ENCODE results near the gene DIRAS1.
"Not testable (repeated sequence)": the region's sequence is repeated elsewhere in the genome, so short reads cannot be mapped to it uniquely, and the experiment has no call there.

The DIRAS1 gene

DNA sequence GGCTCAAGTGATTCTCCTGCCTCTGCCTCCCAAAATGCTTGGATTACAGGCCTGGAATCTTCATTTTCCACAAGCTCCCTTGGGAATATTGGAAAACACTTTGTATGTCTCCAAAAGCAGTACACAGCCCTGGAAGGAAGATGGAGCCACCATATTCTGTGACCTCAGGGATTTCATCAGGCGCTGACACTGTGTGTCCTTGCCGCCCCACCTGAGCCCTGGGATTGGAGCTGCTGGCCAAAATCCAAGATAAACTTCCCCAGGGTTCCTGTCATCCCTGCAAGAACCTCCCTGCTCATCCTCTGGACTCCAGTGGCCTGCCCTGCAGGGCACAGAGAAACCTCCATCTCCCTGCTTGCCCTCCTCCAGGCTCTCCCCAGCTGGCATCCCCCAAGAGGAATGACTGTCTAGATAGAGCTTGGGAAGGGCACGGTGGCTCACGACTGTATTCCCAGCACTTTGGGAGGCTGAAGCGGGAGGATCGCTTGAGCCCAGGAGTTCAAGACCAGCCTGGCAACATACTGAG is 17.4 kb downstream of the DIRAS1 start:
- no peak for DNase-seq

DNA sequence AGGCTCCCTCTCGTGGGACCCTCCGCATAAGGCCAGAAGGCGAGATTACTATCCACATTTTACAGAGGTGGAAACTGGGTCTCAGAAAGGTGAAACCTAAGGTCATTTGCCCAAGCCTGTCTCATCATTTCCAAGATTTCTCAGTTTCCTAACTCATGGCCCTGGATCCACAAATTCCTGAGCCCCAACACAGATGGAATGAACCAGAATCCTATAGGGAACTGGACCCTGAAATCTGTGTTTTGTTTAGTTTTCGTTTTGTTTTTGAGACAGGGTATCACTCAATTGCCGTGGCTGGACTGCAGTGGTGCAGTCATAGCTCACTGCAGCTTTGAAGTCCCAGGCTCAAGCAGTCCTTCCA is 18.1 kb downstream of the DIRAS1 start:
- no peak for DNase-seq

DNA sequence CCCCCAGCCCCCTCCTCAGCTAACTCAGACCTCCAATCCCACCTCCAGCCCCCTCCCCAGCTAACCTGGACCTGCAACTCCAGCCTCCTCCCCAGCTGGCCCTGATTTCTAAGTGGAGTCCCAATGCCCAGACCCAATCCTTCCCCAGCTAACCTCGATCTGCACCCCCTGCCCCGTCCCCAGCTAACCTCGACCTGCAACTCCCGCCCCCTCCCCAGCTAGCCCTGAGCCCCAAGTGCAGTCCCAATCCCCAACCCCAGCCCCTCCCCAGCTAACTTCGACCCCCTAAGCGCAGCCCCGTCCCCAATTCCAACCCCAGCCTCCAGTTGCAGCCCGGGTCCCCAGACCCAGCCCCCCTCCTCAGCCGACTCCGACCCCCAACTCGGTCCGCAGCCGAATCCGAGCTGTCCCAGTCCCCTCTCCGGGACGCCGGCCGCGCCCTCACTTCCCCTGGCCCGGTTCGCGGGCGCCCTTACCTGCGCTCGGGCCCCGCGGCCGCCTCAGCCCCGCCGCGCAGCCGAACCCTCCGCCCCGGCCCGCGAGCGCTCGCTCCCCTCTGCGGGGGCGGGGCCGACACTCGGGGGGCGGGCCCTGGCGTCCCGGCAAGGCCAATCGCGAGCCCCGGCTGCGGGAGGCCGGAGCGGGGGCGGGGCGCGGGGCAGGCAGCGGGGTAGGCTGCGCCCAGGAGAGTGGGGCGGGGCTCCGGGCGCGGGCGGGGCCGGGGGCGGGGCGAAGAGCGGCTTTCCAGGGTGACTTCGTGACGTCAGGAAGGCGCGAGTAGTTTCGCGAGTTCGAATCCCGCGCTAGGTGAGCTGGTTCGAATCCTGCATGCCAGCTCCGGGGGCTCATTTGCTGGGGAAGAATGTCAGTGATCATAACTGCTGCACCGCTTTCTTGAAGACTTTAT is 18.7 kb downstream of the DIRAS1 start, which contains the start of gene GNG7:
Gene GNG7 (minus strand): TSS at position 525 of the 907 bp plus-strand sequence. CDS start 182,006 bp downstream, outside the sequence.
- no peak for DNase-seq

DNA sequence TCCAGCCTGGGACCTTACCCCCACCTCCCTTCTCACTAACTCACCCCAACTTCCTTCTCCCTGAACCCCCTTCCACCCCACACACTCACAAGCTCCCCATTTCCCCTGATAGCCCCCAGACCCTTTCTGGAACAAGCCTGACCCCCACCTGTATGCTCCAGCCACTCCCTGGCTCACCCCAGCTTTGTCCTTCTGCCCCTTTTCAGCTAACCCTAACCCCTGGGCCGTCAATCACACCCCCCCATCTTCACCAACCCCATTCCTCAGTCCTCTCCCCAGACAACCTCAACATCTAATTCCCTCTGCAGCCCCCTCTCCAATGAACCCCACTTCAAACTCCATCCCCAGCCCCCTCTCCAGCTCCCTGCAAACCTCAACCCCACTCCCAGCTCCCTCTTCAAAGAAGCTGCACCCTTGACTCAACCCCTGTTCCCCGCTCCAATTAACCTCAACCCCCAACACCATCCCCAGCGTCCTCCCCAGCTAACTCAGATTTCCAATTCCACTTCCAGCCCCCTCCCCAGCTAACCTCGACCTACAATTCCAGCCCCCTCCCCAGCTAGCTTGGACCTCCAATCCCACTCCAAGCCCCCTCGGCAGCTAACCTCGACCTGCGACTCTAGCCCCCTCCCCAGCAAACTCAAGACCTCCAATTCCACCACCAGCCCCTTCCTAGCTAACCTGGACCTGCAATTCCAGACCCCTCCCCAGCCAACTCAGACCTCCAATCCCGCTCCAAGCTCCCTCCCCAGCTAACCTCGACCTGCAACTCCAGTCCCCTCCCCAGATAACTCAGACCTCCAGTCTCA is 19.6 kb downstream of the DIRAS1 start:
- no peak for DNase-seq

DNA sequence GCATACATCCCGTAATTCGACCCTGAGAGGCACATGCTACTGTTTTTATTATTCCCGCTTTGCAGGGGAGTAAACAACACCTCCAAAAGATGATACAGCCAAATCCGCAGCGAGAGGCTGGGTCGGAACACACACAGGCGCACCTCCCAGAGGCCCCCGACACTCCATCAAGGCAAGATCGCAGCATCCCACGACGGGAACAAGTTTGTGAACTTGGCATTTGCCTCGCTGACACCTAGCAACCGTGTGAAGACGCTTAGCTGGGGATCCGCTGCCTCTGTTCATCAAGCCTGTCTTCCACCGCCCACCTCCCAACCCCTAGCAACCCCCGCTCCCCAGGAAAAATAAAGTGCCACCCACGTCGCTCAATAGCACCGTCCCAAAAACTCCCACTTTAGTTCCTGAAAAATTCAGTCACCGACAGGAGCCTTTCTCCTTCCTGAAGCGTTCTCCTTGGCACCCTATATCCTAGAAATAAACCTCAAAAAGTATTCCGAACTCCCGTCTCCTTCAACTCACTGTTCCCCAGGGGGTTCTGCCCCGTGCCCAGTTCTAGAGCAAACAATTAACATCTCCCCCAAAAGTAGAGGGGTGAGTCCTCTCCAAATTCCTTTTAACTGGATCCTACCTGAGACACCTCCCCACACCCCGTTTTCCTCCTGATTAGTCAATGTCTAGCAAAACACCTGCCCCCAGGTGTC is 20.4 kb downstream of the DIRAS1 start:
- no peak for DNase-seq

DNA sequence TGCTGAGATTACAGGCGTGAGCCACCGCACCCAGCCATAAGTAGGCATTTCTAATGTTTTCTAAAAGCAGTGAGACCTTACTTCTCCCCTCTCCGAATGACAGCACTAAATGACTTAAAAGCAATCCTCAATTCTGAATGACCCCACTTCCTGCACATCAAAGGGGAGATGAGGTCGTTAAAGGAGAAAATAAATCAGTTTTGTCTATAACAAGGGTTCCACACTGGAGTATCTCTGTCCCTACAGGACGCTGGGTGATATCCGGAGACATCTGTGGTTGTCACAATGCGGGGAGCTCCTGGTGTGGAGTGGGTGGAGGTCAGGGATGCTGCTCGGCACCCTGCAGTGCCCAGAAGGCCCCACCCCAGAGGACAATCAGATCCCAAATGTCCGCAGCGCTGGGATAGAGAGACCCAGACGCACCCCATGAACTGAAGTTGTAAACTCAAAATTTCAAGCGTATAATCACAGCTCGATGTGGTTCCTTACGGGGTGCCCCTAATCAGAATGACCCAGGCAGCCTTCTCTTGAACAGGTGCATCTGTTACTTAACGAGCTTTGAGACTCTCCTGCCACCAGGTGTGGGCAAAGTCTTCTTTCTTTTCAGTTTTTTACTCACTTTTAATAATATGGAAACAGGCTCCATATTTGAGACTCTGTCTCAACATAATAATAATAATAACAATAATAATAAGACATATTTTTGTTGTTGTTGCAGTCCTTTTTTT is 21.6 kb downstream of the DIRAS1 start:
- no peak for DNase-seq

DNA sequence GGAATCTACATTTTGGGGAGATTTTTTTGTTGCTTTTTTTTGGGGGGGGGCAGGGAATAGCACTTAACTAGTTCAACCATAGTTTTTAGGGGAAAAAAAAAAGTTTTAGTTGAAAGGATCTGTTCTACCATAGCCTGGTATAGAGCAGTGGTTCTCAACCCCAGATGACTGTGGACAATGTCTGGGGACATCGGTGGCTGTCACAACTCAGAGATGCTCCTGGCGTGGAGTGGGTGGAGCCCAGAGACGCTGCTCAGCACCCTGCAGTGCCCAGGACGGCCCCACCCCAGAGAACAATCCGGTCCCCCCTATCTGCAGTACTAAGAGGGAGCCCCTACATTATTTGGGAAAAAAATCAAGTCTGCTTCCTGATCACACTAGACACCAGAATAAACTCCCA is 27.0 kb downstream of the DIRAS1 start:
- DNase-seq = no peak

DNA sequence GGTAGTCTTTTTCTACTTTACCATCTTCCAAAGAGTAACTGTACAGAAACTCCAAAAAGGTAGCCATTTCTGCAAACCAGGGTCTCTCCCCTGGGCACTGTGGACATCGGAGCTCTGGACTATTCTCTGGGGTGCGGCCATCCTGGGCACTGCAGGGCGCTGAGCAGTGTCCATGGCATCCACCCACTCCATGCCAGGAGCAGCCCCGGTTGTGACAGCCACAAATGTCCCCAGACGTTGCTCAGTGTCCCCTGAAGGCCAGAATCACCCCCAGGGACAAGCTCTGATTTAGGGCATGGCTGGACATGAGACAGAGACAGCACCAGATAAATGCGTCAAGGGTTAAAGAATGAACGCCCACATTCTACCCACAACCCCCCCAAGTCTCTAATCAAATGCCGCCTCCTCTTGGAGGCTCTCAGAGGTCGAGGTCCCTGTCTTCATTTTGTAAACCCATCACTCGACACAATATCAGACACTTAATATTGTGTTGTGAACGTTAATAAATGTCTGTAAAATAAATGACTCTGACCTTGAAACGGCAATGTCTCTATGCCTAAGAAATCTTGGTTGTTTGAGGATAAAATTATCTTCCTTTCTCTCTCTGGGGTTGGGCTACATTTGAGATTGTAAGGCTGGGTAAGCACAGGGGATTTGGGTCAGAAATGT is 27.5 kb downstream of the DIRAS1 start:
- no peak for DNase-seq

DNA sequence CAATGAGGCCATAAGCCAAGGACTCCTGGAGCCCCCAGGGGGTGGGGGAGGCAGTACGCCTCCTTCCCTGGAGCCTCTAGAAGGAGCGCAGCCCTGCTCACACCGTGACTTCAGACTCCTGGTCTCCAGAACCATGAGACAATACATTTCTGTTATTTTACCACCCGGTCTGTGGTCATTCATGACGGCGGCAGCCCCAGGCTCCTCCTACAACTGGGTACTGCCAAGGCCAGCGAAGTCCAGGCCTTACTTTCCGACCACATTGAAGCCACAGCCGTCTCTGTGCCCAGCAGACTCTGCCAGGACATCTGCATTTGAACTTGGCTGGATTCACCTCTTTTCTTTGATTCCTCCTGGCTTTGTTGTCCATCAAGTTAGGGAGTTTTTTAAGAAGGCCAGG is 29.2 kb downstream of the DIRAS1 start:
- no peak for DNase-seq

DNA sequence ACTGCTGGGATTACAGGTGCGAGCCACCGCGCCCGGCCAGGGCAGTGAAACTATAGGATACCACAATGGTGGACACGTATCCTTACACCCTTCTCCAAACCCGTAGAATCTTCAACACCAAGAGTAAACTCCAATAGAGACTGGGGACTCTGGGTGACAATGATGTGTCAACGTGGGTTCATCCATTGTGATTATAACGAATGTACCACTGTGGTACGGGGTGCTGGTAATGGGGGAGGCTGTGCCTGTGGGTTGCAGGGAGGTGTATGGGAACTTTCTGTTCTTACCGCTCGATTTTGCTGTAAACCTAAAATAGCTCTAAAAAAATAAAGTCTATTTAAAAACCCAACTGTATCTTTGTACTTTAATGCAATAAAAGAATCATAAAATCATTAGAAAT is 30.3 kb downstream of the DIRAS1 start:
- no peak for DNase-seq

DNA sequence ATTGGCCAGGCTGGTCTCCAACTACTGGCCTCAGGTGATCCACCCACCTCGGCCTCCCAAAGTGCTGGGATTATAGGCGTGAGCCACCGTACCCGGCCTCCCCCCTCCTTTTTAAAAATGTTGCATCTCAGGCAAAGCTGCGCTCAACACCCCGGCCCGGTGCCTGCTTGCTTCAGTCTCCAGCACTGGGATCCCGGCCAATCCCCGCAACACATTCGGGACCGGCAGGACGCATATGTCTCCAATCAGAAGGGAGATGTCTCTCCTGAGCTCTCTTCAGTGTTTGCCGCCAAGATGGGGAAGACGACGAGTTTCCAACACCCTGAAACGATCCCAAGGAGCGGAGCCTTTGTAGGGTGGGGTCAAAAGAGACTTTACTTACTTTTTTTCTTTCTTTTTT is 34.8 kb downstream of the DIRAS1 start:
- DNase-seq = no peak

DNA sequence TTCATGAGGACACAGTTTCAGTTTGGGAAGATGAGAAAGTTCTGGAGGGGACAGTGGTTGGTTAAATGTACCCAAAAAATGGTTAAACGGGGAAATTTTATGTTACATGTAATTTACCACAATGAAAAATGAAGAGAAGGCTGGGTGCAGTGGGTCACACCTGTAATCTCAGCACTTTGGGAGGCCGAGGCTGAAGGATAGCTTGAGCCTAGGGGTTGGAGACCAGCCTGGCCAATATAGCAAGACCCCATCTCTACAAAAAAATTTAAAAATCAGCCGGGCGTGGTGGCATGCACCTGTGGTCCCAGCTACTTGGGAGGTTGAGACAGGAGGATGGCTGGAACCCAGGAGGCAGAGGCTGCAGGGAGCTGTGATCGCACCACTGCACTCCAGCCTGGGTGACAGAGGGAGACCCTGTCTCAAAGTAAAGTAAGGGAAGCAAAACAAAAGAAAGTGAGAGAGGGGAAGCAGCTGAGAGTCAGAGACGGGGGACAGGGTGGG is 35.9 kb downstream of the DIRAS1 start:
- no peak for DNase-seq

DNA sequence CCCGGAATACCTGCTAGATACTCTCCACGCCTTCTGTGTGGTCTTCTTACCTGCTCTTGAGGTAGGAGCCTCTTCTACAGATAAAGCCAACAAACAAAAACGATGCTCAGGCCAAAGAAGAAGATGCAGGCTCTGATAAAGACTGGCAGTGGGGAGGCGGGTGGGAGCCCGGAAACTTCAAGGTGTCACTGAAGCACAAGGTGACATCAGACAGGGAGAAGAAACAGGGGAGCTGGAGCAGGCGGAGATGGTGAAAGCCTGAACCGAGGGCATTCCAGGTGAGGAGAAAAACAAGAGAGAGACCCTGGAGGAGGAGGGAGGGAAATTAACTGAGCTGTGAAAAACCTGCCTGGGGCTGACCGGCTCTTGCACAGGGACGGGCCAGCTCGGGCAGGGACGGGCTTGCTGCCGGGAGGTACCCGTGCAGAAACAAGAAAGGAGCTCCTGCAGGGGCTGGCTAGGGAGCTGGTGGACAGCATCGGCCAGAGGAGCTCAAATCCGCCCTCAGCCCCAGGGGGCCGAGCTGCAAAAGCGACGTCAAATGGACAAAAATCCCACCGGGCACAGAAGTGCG is 37.7 kb downstream of the DIRAS1 start:
- DNase-seq = no peak

DNA sequence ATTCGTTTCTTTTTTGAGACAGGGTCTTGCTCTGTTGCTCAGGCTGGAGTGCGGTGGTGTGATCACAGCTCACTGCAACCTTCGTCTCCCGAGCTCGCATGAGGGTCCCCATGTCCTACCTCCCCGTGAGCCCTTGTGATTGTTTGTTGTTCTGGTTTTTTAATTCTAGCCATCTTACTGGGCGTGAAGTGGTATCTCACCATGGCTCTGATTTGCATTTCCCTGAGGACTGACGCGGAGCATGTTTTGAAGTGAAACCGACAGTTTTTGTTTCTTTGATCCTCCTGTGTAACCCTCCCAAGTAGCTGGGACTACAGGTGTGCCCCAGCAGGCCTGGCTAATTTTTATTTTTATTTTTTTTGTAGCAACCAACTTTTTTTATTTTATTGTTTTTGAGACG is 40.4 kb downstream of the DIRAS1 start:
- no peak for DNase-seq

DNA sequence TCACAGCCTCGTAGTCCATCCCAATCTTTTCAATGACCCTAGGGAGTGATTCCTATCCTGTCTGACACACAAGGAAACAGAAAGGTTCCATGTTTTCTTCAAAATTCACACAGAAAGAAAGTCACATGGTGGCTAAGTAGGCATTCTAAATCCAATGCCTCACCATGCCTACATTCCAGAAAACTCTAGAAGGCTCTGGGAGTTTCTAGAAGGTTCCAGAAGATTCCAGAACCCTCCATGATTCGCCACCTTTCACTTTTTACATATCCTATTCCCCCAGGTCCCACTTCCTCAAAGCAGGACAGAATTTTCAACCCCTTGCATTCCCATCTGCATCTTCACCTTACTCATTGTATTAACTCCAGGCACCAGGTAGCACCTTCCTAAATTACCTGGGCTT is 41.7 kb downstream of the DIRAS1 start:
- DNase-seq = no peak

DNA sequence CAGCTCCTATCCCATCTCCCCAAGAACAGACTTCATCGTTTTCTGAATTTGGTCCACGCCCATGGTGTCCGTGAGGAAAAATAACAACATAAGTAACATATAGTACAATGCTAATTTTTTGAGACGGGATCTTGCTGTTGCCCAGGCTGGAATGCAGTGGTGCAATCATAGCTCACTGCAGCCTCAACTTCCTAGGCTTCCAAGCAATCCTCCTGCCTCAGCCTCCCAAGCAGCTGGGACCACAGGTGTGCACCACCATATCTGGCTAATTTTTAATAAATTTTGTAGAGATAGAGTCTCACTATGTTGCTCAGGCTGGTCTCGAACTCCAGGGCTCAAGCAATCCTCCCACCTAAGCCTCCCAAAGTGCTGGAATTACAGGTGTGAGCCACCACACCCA is 42.2 kb downstream of the DIRAS1 start:
- not testable (repeated sequence) for DNase-seq

DNA sequence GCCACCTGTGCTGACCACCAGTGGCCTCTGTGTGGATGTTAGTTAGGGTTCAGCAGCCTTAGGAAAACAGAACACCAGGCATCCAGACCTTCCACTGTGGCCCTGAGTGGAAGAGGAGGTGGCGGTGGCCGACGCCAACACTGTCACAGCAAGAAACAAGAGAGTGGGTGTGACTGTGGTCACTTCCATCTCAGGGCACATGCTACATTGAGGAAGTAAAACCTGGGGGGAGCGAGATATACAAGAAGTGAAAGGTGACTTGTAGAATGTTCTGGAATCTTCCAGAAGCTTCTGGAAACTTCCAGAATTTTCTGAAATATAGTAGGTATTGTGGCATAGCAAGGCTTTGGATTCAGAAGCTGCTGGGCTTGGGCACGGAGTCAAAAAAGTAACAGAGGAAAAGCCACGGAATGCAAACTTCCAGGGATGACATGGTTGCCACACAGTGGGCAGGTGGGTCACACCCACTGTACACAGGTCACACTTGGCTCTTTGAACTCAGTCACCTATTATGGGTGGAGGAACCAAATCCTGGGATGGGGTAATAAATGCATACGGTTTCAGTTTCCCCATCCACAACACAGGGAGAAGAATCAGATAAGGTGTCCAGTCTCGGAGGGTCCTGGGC is 43.0 kb downstream of the DIRAS1 start:
- DNase-seq = no peak

DNA sequence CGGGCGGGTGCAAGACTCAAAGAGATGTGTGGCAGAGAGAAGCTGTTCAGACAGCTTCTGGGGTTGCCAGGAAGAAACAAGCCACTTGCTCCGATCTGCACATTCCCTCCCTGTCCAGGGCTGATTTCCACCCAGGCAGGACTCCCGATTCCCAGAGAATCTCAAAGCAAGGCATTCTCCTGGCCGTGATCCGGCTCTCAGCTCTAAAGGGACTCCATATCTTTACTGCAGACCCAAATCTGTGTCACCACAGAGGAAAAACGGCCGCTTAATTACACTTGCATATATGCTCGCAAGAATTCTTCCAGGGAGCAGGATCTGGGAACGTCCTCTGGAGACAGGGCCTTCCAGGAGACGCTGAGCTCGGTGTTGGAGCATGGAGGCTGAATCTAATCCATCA is 44.3 kb downstream of the DIRAS1 start:
- DNase-seq = no peak

DNA sequence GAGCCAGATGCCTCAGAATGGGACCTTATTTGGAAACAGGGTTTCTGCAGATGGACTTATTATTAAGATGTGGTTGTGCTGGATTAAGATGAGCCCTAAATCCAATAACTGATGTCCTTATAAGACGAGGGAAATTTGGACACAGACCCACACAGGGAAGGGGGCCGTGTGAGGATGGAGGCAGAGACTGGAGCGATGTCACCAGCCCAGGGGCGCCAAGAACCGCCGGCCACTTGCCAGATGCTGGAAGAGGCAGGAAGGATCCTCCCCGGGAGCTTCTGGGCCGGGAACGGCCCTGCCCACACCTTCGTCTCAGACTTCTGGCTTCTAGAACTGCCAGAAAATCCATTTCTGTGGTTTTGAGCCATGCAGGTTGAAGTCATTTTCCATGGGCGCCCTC is 45.3 kb downstream of the DIRAS1 start:
- no peak for DNase-seq

DNA sequence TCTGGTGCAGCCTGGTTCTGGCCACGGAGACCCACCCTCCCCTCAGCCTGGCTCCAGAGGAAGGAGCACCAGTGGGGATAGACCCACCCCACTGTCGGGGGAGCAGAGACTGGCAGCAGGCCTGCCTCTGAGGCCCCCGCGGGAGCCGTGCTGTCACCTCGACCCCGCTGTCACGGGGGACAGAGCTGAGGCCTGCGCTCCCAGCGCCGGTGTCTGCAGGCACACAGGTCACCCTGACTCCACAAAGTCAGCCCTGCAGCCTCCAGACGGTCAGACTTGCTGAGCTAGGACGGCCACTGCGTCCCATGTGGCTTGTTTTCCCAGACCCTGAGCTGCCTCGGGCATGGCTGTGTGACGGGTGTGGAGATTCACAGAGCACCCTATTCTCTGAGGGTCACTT is 51.0 kb downstream of the DIRAS1 start:
- DNase-seq = no peak

Measured in NK-92 treated with Interleukin-12 subunit alpha and Interleukin-12 subunit beta, amount 100 ng/mL, for 24 hours (cell line).